Loucy (cell line): Measurements from ENCODE around the gene TSTD2.

Source experiments
- EZH2phosphoT487 ChIP-seq: fragments of 200-600 bp; IDR thresholded peaks from 2 replicates; pipeline ENCODE4 v1.6.1; 2018; ENCODE audit warnings: antibody characterized with exemption, mild to moderate bottlenecking, moderate library complexity, borderline replicate concordance
- TF ChIP-seq, protein P1 (sequence below): fragments of 200-600 bp; sonication (generic); conservative IDR thresholded peaks from 2 replicates; pipeline ENCODE4 v1.5.1; 2014; ENCODE audit warnings: mild to moderate bottlenecking, antibody characterized with exemption, low read length

DNA sequence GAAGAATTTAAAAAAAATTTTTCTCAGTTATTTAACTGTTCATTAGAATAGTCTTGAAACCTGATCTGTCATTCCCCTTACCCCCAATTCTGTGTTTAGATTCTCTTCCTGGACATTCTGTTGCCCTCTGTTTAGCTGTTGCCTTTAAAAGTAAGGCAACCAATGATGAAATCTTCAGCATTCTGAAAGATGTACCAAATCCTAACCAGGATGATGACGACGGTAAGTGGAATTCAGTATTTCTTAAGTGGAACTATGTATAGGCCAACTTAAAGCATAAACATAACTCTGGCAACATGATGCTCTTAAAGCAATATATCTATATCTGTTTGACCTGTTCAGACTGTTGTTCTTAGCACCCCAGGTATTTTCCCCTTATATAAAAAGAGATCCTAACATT, 27.7 kb upstream of the TSTD2 start:
- TF ChIP-seq, protein P1, sequence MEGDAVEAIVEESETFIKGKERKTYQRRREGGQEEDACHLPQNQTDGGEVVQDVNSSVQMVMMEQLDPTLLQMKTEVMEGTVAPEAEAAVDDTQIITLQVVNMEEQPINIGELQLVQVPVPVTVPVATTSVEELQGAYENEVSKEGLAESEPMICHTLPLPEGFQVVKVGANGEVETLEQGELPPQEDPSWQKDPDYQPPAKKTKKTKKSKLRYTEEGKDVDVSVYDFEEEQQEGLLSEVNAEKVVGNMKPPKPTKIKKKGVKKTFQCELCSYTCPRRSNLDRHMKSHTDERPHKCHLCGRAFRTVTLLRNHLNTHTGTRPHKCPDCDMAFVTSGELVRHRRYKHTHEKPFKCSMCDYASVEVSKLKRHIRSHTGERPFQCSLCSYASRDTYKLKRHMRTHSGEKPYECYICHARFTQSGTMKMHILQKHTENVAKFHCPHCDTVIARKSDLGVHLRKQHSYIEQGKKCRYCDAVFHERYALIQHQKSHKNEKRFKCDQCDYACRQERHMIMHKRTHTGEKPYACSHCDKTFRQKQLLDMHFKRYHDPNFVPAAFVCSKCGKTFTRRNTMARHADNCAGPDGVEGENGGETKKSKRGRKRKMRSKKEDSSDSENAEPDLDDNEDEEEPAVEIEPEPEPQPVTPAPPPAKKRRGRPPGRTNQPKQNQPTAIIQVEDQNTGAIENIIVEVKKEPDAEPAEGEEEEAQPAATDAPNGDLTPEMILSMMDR = no peak
- TF ChIP-seq EZH2phosphoT487 = no peak
